ENCODE results near the gene PPP1R16B. TPM values are rescaled to one million over a fixed set of nuclear protein-coding genes. Genes with fewer than 3 reads are reported as not detected.

Gene PPP1R16B
- total RNA-seq (ENCODE audit: unreplicated experiment), result 46.9 TPM
- long read RNA-seq, partial matches to known transcripts, result 3 of 5 reads
- long read RNA-seq, other reads (novel, unspliced or antisense), result 2 of 5 reads

DNA sequence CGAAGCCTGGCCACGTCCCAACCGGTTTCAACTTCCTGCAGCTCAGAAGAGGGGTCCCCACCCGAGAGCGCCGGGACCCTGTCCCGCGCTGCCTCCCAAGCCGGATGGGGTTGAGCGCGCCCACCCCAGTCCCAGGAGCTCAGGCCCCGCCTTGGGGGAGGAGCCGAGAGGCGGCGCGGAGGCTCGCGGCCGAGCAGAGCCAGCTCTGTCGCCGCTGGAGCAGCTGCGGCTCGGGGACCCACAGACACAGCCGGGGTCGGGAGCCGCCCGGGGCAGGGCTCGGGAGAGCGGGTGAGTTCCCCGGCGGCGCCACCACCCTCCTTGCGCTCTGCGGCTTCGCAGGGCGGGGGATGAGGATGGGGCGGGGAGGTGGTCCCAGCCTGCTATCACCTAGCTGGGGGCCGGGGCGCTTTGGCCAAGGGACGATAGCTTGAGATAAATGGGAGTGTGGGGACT is at the start of gene PPP1R16B:
PPP1R16B (plus strand) TSS at position 196 of the 456 bp plus-strand sequence. CDS start 30,229 bp downstream, outside the sequence.
- Mint-ChIP-seq H3K27ac (ENCODE audit: unreplicated experiment) (peak within 1 kb of the TSS; percentile 100), H3K27me3 (ENCODE audit: unreplicated experiment) (peaks cover 20% of the 10 kb centered on the region), H3K4me1 (ENCODE audit: unreplicated experiment) (peaks cover 46% of the 10 kb centered on the region), H3K4me3 (ENCODE audit: unreplicated experiment) (peak within 1 kb of the TSS; percentile 91), H3K36me3 (ENCODE audit: low read depth, unreplicated experiment) (peaks cover 18% of the 10 kb centered on the region), H3K9me3 (ENCODE audit: unreplicated experiment) (no peaks in the 10 kb centered on the region)
- TF ChIP-seq, protein P1, sequence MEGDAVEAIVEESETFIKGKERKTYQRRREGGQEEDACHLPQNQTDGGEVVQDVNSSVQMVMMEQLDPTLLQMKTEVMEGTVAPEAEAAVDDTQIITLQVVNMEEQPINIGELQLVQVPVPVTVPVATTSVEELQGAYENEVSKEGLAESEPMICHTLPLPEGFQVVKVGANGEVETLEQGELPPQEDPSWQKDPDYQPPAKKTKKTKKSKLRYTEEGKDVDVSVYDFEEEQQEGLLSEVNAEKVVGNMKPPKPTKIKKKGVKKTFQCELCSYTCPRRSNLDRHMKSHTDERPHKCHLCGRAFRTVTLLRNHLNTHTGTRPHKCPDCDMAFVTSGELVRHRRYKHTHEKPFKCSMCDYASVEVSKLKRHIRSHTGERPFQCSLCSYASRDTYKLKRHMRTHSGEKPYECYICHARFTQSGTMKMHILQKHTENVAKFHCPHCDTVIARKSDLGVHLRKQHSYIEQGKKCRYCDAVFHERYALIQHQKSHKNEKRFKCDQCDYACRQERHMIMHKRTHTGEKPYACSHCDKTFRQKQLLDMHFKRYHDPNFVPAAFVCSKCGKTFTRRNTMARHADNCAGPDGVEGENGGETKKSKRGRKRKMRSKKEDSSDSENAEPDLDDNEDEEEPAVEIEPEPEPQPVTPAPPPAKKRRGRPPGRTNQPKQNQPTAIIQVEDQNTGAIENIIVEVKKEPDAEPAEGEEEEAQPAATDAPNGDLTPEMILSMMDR (IDR thresholded peaks at IDR 0.05; ENCODE audit: unreplicated experiment), result no peak
- DNase-seq (ENCODE audit: low spot score), result peak; percentile 77

DNA sequence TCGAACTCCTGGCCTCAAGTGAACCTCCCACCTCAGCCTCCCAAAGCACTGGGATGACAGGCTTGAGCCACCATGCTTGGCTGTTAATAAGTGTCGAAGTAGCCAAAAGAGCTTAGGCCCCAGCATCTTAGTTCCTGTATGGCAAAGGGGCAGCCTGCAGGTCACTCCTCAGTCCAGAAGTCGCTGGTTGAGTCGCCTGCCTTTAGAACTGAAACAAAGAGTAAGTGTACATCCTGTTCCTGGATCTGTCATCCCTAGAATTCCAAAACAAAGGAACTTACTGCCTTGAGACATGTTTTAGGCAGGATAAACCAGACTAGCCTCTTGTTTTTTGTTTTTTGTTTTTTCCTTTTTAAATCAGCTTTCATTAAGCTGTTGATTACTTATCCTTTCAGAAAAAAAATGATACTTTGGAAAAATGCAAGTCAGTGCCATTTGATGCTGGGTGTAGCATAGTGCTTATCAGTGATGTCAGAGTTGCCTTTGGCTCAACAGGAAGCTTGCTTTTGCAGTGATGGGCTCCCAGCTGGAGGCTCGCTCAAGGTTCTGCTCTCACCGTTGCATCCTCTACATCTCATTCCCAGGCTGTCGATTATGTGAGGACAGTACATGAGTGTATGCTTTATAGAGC is 48.2 kb upstream of the PPP1R16B start:
- peaks cover 2% of the 10 kb centered on the region for H3K27me3 Mint-ChIP-seq (ENCODE audit: unreplicated experiment)
- peaks cover 45% of the 10 kb centered on the region for H3K36me3 Mint-ChIP-seq (ENCODE audit: low read depth, unreplicated experiment)
- DNase-seq (ENCODE audit: low spot score), result peak; percentile 23
- peak overlapping the region; percentile 97 for H3K27ac Mint-ChIP-seq (ENCODE audit: unreplicated experiment)
- peaks cover 30% of the 10 kb centered on the region for H3K4me1 Mint-ChIP-seq (ENCODE audit: unreplicated experiment)
- no peak overlapping the region for H3K4me3 Mint-ChIP-seq (ENCODE audit: unreplicated experiment)
- no peaks in the 10 kb centered on the region for H3K9me3 Mint-ChIP-seq (ENCODE audit: unreplicated experiment)
- TF ChIP-seq, protein P1 (IDR thresholded peaks at IDR 0.05; ENCODE audit: unreplicated experiment), result no peak

- H3K27ac Mint-ChIP-seq (ENCODE audit: unreplicated experiment), result peak overlapping the region; percentile 70
- TF ChIP-seq, protein P1 (IDR thresholded peaks at IDR 0.05; ENCODE audit: unreplicated experiment), result no peak
- H3K27me3 Mint-ChIP-seq (ENCODE audit: unreplicated experiment), result peaks cover 2% of the 10 kb centered on the region
- H3K4me3 Mint-ChIP-seq (ENCODE audit: unreplicated experiment), result no peak overlapping the region
- no peaks in the 10 kb centered on the region for H3K9me3 Mint-ChIP-seq (ENCODE audit: unreplicated experiment)
- H3K36me3 Mint-ChIP-seq (ENCODE audit: low read depth, unreplicated experiment), result peaks cover 55% of the 10 kb centered on the region
- peaks cover 29% of the 10 kb centered on the region for H3K4me1 Mint-ChIP-seq (ENCODE audit: unreplicated experiment)
- no peak for DNase-seq (ENCODE audit: low spot score)
Observed at GRCh38 chr20:38759106-38759505, 46.4 kb upstream of the PPP1R16B start.

- TF ChIP-seq, protein P1 (IDR thresholded peaks at IDR 0.05; ENCODE audit: unreplicated experiment), result no peak
- H3K4me3 Mint-ChIP-seq (ENCODE audit: unreplicated experiment), result no peak overlapping the region
- H3K4me1 Mint-ChIP-seq (ENCODE audit: unreplicated experiment), result peaks cover 20% of the 10 kb centered on the region
- H3K36me3 Mint-ChIP-seq (ENCODE audit: low read depth, unreplicated experiment), result peaks cover 46% of the 10 kb centered on the region
- H3K27me3 Mint-ChIP-seq (ENCODE audit: unreplicated experiment), result no peaks in the 10 kb centered on the region
- no peak overlapping the region for H3K27ac Mint-ChIP-seq (ENCODE audit: unreplicated experiment)
- no peaks in the 10 kb centered on the region for H3K9me3 Mint-ChIP-seq (ENCODE audit: unreplicated experiment)
- DNase-seq (ENCODE audit: low spot score), result no peak
Observed at GRCh38 chr20:38760978-38761377, 44.5 kb upstream of the PPP1R16B start.

DNA sequence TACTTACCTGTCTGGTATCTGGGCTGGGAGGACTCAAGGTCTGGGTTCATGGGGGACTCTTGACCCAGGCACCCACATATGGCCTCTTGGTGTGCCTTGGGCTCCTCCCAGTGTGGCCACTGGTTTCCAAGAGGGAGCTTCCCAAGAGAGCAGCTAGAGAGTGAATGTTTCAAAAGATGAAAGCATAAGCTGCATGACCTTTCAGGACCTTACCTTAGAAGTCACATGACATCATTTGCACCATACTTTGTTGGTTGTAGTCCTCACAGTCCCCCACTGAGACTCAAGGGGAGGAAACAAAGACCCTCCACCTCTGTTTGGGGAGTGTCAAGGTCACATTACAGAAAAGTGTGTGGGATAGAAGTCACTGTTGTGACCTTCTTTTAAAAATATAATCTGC is 43.3 kb upstream of the PPP1R16B start:
- Mint-ChIP-seq H3K9me3 (ENCODE audit: unreplicated experiment) (no peaks in the 10 kb centered on the region), H3K27ac (ENCODE audit: unreplicated experiment) (no peak overlapping the region), H3K4me3 (ENCODE audit: unreplicated experiment) (no peak overlapping the region), H3K27me3 (ENCODE audit: unreplicated experiment) (no peaks in the 10 kb centered on the region), H3K4me1 (ENCODE audit: unreplicated experiment) (peaks cover 21% of the 10 kb centered on the region), H3K36me3 (ENCODE audit: low read depth, unreplicated experiment) (peaks cover 47% of the 10 kb centered on the region)
- TF ChIP-seq, protein P1 (IDR thresholded peaks at IDR 0.05; ENCODE audit: unreplicated experiment), result no peak
- DNase-seq (ENCODE audit: low spot score), result no peak
